Right lobe of liver (tissue), 6 donors: ENCODE results near the gene THRAP3. TPM values are rescaled to one million over a fixed set of nuclear protein-coding genes. Genes with fewer than 3 reads are reported as not detected.

Experiments used
- ATAC-seq, 4 donors: fragments of 200-7000 bp; cut with Tn5 transposase; one replicate each; pipeline ENCODE4 v1.9.1; 2020; ENCODE audit warnings: mild to moderate bottlenecking in 4 of 4, moderate library complexity in 4 of 4
- DNase-seq, 3 donors: peaks; one replicate each; pipeline ENCODE4 v3.0.0-alpha.2; 2020
- H3K27ac ChIP-seq, 3 donors: fragments of 200-600 bp; one replicate each; pipeline ENCODE4 v1.8.0; 2022
- H3K27me3 ChIP-seq, 2 donors: fragments of 200-600 bp; one replicate each; pipeline ENCODE4 v1.8.0; 2022
- H3K36me3 ChIP-seq, 4 donors: fragments of 200-600 bp; sonication (generic) in 1 of 4; one replicate each; pipeline versions ENCODE4 v1.5.1 to v1.8.0; 2017 to 2022; ENCODE audit warnings: control low read depth in 1 of 4
- H3K4me1 ChIP-seq, 4 donors: fragments of 200-600 bp; sonication (generic) in 1 of 4; one replicate each; pipeline versions ENCODE4 v1.5.1 to v1.8.0; 2017 to 2022; ENCODE audit warnings: control low read depth in 1 of 4
- H3K4me3 ChIP-seq, 3 donors: fragments of 200-600 bp; one replicate each; pipeline ENCODE4 v1.8.0; 2022
- H3K9me3 ChIP-seq, 4 donors: fragments of 200-600 bp; sonication (generic) in 1 of 4; one replicate each; pipeline versions ENCODE4 v1.5.1 to v1.8.0; 2017 to 2022; ENCODE audit warnings: control low read depth in 1 of 4
- POLR2A ChIP-seq: fragments of 450-650 bp; IDR thresholded peaks from one replicate; pipeline ENCODE4 v1.6.1; 2017; ENCODE audit warnings: antibody characterized with exemption, mild to moderate bottlenecking
- WGBS: methylation state at CpG from one replicate; pipeline ENCODE4 v1.1.6; 2018; ENCODE audit warnings: low coverage, low lambda C conversion rate; ENCODE audit not compliant: insufficient coverage; ENCODE audit errors: missing lambda C conversion rate; 5-methylcytosine and 5-hydroxymethylcytosine counted together
- intact Hi-C, 2 donors: fragments of 100-400 bp; cut with DNase I; formaldehyde crosslinking; loops; one replicate each; pipeline versions ENCODE4 v1.11.2 to v1.14.1; 2022
- long read RNA-seq: library from polyadenylated mRNA; unstranded; transcript quantifications from one replicate; pipeline ENCODE4 v2.0.0, GENCODE V29; 2019
- total RNA-seq, 6 experiments: library from RNA; depleted of rRNA in 2 of 6; stranded (reverse); fragments of >200 nt in 2 of 6; fragmentation: NEBNext Ultra II Directional in 3 of 6; extraction: Animal tissue kit (Norgen Biotek cat#: 25700) in 3 of 6; gene quantifications; one replicate each; pipeline versions ENCODE4 v1.1.0 to v1.2.4, GENCODE V29; 2016 to 2023
- TF ChIP-seq, protein P1 (sequence below), 4 donors: fragments of 200-600 bp in 3 of 4; fragments of 450-650 bp in 1 of 4; IDR thresholded peaks; one replicate each; pipeline versions ENCODE4 v1.5.1 to v1.8.0; 2016 to 2022; ENCODE audit warnings: antibody characterized with exemption in 4 of 4, mild to moderate bottlenecking in 2 of 4
- donor health status: DM: no; HTN: yes; CAD: no.
- donor health status: DM: no; HTN: no; CAD: no.
- donor health status: DM: no; HTN: no; CAD: no.
- donor health status: DM: no; HTN: yes; CAD: no.
- donor health status: DM: no; HTN: yes; CAD: no.

The THRAP3 gene, protein sequence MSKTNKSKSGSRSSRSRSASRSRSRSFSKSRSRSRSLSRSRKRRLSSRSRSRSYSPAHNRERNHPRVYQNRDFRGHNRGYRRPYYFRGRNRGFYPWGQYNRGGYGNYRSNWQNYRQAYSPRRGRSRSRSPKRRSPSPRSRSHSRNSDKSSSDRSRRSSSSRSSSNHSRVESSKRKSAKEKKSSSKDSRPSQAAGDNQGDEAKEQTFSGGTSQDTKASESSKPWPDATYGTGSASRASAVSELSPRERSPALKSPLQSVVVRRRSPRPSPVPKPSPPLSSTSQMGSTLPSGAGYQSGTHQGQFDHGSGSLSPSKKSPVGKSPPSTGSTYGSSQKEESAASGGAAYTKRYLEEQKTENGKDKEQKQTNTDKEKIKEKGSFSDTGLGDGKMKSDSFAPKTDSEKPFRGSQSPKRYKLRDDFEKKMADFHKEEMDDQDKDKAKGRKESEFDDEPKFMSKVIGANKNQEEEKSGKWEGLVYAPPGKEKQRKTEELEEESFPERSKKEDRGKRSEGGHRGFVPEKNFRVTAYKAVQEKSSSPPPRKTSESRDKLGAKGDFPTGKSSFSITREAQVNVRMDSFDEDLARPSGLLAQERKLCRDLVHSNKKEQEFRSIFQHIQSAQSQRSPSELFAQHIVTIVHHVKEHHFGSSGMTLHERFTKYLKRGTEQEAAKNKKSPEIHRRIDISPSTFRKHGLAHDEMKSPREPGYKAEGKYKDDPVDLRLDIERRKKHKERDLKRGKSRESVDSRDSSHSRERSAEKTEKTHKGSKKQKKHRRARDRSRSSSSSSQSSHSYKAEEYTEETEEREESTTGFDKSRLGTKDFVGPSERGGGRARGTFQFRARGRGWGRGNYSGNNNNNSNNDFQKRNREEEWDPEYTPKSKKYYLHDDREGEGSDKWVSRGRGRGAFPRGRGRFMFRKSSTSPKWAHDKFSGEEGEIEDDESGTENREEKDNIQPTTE
- total RNA-seq = 10 to 100 TPM; 33.7 to 53.6 (median 40.7) TPM
- long read RNA-seq, partial matches to known transcripts = 7 of 18 reads
- long read RNA-seq, other reads (novel, unspliced or antisense) = 11 of 18 reads

DNA sequence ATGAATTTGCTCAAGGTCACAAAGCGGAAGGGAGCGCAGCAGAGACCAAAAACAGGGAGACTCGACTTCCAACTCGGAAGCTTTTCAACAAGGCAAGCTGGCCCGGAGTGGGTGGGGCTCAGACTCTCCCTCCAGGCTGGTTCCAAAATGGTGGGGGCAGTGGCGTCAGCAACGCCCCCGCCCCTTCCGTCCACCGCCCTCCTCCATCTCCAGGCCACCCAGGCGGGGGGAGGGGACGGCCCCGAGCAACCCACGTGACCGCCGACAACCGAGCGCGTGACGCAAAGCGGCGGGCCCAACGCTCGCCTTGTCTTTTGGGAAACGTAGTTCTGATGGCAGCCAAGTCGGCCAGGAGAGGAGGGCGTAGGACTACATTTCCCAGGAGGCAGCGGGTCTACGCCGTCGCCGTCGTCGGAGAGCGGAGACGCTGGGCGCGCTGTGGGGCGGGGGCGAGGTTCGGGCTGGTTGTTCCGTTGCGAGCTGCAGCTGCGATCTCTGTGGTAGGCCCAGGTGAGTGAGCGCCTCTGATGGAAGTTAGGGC is at the start of gene THRAP3:
TSS of gene THRAP3 (plus strand) at position 448 of the 541 bp plus-strand sequence. CDS start 58,121 bp downstream, outside the sequence.
- peak; percentile 94 to 97 (median 95) for ATAC-seq
- Histone ChIP-seq H3K4me1 (peaks cover 0 to 31% (median 13%) of the 10 kb centered on the region in 4 donors), H3K27me3 (no peaks in the 10 kb centered on the region), H3K27ac (peak within 1 kb of the TSS; percentile 90 to 92 (median 91)), H3K4me3 (peak within 1 kb of the TSS; percentile 66 to 80 (median 79)), H3K9me3 (no peaks in the 10 kb centered on the region), H3K36me3 (peaks cover 0 to 8% (median 0%) of the 10 kb centered on the region in 4 donors)
- TF ChIP-seq, protein P1, sequence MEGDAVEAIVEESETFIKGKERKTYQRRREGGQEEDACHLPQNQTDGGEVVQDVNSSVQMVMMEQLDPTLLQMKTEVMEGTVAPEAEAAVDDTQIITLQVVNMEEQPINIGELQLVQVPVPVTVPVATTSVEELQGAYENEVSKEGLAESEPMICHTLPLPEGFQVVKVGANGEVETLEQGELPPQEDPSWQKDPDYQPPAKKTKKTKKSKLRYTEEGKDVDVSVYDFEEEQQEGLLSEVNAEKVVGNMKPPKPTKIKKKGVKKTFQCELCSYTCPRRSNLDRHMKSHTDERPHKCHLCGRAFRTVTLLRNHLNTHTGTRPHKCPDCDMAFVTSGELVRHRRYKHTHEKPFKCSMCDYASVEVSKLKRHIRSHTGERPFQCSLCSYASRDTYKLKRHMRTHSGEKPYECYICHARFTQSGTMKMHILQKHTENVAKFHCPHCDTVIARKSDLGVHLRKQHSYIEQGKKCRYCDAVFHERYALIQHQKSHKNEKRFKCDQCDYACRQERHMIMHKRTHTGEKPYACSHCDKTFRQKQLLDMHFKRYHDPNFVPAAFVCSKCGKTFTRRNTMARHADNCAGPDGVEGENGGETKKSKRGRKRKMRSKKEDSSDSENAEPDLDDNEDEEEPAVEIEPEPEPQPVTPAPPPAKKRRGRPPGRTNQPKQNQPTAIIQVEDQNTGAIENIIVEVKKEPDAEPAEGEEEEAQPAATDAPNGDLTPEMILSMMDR (IDR thresholded peaks at IDR 0.05) = no peak
- TF ChIP-seq POLR2A = peak; percentile 97
- peak; percentile 100 for DNase-seq
- 0% methylated on average over 6 of the region's 45 CpGs for WGBS
- intact Hi-C loops = no loop called here

DNA sequence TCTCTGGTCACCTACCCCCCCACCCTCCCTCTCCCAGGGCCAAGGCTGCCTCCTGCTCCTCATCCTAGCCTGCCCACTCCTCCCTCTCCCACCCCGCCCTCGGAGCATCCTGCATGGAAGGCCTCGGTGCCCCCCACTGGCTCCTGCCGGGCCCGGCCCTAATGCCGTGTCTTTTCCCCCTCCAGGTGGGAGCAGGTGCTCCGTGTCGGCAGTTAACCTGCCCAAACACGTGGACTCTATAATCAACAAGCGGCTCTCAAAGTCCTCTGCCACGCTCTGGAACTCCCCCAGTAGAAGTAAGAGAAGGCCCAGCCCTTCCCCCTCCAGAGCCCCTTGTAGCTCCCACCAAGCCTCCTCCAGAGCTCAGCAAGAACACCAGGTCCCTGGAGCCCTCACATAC is 49.5 kb upstream of the THRAP3 start:
- Histone ChIP-seq H3K27me3 (no peaks in the 10 kb centered on the region), H3K4me3 (no peak overlapping the region), H3K27ac (no peak overlapping the region), H3K9me3 (no peaks in the 10 kb centered on the region), H3K36me3 (peaks cover 10 to 37% (median 11%) of the 10 kb centered on the region in 4 donors), H3K4me1 (peaks cover 0 to 7% (median 3%) of the 10 kb centered on the region in 4 donors)
- WGBS = 71% methylated on average over 6 of the region's 11 CpGs
- intact Hi-C loops = no loop called here
- DNase-seq (no peak), ATAC-seq (no peak)
- TF ChIP-seq, protein P1 (IDR thresholded peaks at IDR 0.05) = no peak
- no peak for TF ChIP-seq POLR2A

DNA sequence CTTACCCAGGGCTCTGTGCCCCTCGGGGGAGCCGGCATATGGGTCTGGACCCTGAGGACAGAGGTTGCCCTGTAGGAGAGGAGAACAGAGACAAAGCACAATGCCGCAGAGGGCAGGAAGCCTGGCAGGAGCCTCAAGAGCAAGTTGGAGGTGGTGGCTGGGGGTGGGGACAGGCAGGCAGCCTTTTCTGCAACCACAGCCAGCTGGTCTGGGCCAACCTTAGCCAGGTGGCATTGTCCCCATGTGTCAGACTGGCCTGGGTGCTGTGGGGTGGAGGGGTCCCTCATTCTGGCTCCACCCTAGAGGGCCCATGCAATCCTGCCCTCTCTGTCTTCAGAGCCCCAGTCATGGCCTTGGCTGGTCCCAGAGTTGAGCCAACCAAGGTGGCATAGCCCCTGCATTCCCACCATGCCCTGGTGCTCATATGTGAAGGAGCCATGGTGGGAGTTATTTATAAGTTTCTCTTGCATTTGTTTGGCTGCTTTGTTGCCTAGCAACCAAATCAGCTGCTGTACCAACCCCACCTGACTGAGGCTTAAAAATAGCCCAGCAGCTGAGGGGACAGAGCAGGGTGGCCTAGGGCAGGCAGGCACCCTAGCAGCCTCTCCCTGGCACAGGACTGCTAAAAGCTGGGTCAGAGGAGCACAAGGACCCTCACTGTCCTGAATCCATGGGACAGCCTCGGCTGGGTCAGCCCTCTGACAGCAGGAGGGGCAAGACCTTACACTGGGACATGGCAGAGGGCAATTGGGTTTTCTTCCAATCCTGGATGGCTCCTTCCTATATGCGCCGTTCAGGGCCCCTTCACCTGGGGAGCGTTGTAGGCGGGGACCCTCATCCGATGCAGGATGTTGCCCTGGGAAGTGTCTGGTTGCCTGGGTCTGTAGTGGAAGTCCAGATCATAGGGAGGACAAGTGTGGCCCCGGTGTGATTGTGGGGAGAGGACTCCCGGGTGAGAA is 48.8 kb upstream of the THRAP3 start:
- WGBS = no CpG with 5 or more reads among the region's 11 CpGs
- Histone ChIP-seq H3K4me3 (no peak overlapping the region), H3K9me3 (no peaks in the 10 kb centered on the region), H3K27me3 (no peaks in the 10 kb centered on the region), H3K4me1 (peaks cover 0 to 7% (median 3%) of the 10 kb centered on the region in 4 donors), H3K27ac (no peak overlapping the region), H3K36me3 (peaks cover 10 to 38% (median 12%) of the 10 kb centered on the region in 4 donors)
- TF ChIP-seq, protein P1 (IDR thresholded peaks at IDR 0.05) = no peak
- TF ChIP-seq POLR2A = no peak
- intact Hi-C loops = no loop called here
- ATAC-seq = no peak
- DNase-seq = no peak
